OCI-LY1 (cell line): ENCODE data around the gene NUDT5.

Experiments
- H2AFZ ChIP-seq: fragments of 200-600 bp; sonication (generic), shearing (Covaris generic); 2 replicates; pipeline ENCODE4 v1.6.0; 2014; ENCODE audit warnings: antibody characterized with exemption, mild to moderate bottlenecking, low read length
- H3F3A ChIP-seq: fragments of 200-600 bp; sonication (generic), shearing (Covaris generic); 2 replicates; pipeline ENCODE4 v1.6.0; 2014; ENCODE audit warnings: mild to moderate bottlenecking, antibody characterized with exemption, low read length, moderate library complexity; ENCODE audit not compliant: insufficient read depth
- H3K27ac ChIP-seq: fragments of 200-600 bp; sonication (generic); 2 replicates; pipeline ENCODE4 v1.5.1; 2014; ENCODE audit warnings: low read length, mixed run types, mild to moderate bottlenecking, low read depth; ENCODE audit not compliant: poor library complexity, severe bottlenecking
- H3K27me3 ChIP-seq: fragments of 200-600 bp; sonication (generic); 2 replicates; pipeline ENCODE4 v1.6.0; 2014; ENCODE audit warnings: antibody characterized with exemption, mild to moderate bottlenecking, low read length, moderate library complexity; ENCODE audit not compliant: insufficient read depth
- H3K36me3 ChIP-seq: fragments of 200-600 bp; sonication (generic); 2 replicates; pipeline ENCODE4 v1.6.1; 2014; ENCODE audit warnings: mild to moderate bottlenecking, antibody characterized with exemption, low read length, moderate library complexity, mixed read lengths; ENCODE audit not compliant: insufficient read depth
- H3K4me1 ChIP-seq: fragments of 200-600 bp; sonication (generic); 2 replicates; pipeline ENCODE4 v1.5.1; 2014; ENCODE audit warnings: mild to moderate bottlenecking, low read length, moderate library complexity; ENCODE audit not compliant: insufficient read depth, severe bottlenecking
- H3K4me2 ChIP-seq: fragments of 200-600 bp; sonication (generic), shearing (Covaris generic); 2 replicates; pipeline ENCODE4 v1.6.1; 2014; ENCODE audit warnings: low read length
- H3K4me3 ChIP-seq: fragments of 200-600 bp; sonication (generic); 2 replicates; pipeline ENCODE4 v1.5.1; 2014; ENCODE audit warnings: low read length, low read depth, mild to moderate bottlenecking, mixed read lengths; ENCODE audit not compliant: poor library complexity, severe bottlenecking
- H3K79me2 ChIP-seq: fragments of 200-600 bp; shearing (Covaris generic); 2 replicates; pipeline ENCODE4 v1.6.1; 2016; ENCODE audit warnings: mixed run types, low read length, mixed read lengths; ENCODE audit not compliant: insufficient read depth
- H3K9ac ChIP-seq: fragments of 200-600 bp; sonication (generic), shearing (Covaris generic); 2 replicates; pipeline ENCODE4 v1.6.1; 2014; ENCODE audit warnings: mild to moderate bottlenecking, low read length, mixed read lengths
- H3K9me2 ChIP-seq: fragments of 200-600 bp; sonication (generic), shearing (Covaris generic); 2 replicates; pipeline ENCODE4 v1.6.1; 2014; ENCODE audit warnings: low read depth, mild to moderate bottlenecking, low read length, mixed read lengths
- H3K9me3 ChIP-seq: fragments of 200-600 bp; shearing (Covaris generic); 2 replicates; pipeline ENCODE4 v1.6.1; 2014; ENCODE audit warnings: low read length, mixed read lengths
- H4K20me1 ChIP-seq: fragments of 200-600 bp; sonication (generic), shearing (Covaris generic); 2 replicates; pipeline ENCODE4 v1.6.0; 2016; ENCODE audit warnings: mild to moderate bottlenecking, low read length; ENCODE audit not compliant: insufficient read depth
- CTCF ChIP-seq: fragments of 200-600 bp; sonication (generic), shearing (Covaris generic); IDR thresholded peaks from 2 replicates; pipeline ENCODE4 v1.5.1; 2017; ENCODE audit warnings: mild to moderate bottlenecking, antibody characterized with exemption, low read length, moderate library complexity, mixed read lengths
- EZH2 ChIP-seq: fragments of 200-600 bp; sonication (generic), shearing (Covaris generic); IDR thresholded peaks from 2 replicates; pipeline ENCODE4 v1.8.0; 2017; ENCODE audit warnings: borderline replicate concordance, mixed run types, mild to moderate bottlenecking, antibody characterized with exemption, low read length, moderate library complexity, mixed read lengths

The NUDT5 gene

GRCh38 chr10:12238821-12239220 lies 43.1 kb upstream of the NUDT5 start:
- no peaks in the 10 kb centered on the region for H3F3A ChIP-seq
- H3K4me1 ChIP-seq, result peaks cover 10% of the 10 kb centered on the region
- H3K9me3 ChIP-seq, result no peaks in the 10 kb centered on the region
- no peaks in the 10 kb centered on the region for H4K20me1 ChIP-seq
- no peaks in the 10 kb centered on the region for H3K79me2 ChIP-seq
- H3K27ac ChIP-seq, result no peak overlapping the region
- H2AFZ ChIP-seq, result no peak overlapping the region
- no peak overlapping the region for H3K4me2 ChIP-seq
- peaks cover 79% of the 10 kb centered on the region for H3K36me3 ChIP-seq
- H3K9ac ChIP-seq, result no peak overlapping the region
- TF ChIP-seq CTCF (no peak), EZH2 (no peak)
- no peaks in the 10 kb centered on the region for H3K27me3 ChIP-seq
- no peak overlapping the region for H3K4me3 ChIP-seq
- H3K9me2 ChIP-seq, result no peaks in the 10 kb centered on the region

GRCh38 chr10:12237265-12238220 lies 41.9 kb upstream of the NUDT5 start:
- no peak for TF ChIP-seq CTCF
- TF ChIP-seq EZH2, result no peak
- Histone ChIP-seq H4K20me1 (no peaks in the 10 kb centered on the region), H3K4me3 (no peak overlapping the region), H3K9ac (no peak overlapping the region), H3K9me3 (no peaks in the 10 kb centered on the region), H3K27me3 (no peaks in the 10 kb centered on the region), H3K9me2 (no peaks in the 10 kb centered on the region), H3K79me2 (no peaks in the 10 kb centered on the region), H3F3A (no peaks in the 10 kb centered on the region), H3K27ac (no peak overlapping the region), H3K4me2 (no peak overlapping the region), H3K4me1 (no peaks in the 10 kb centered on the region), H2AFZ (no peak overlapping the region), H3K36me3 (peaks cover 81% of the 10 kb centered on the region)

- H4K20me1 ChIP-seq, result no peaks in the 10 kb centered on the region
- no peaks in the 10 kb centered on the region for H3F3A ChIP-seq
- no peak overlapping the region for H3K27ac ChIP-seq
- no peak overlapping the region for H2AFZ ChIP-seq
- no peaks in the 10 kb centered on the region for H3K27me3 ChIP-seq
- H3K9ac ChIP-seq, result no peak overlapping the region
- no peaks in the 10 kb centered on the region for H3K79me2 ChIP-seq
- H3K4me1 ChIP-seq, result no peaks in the 10 kb centered on the region
- H3K4me2 ChIP-seq, result no peak overlapping the region
- H3K4me3 ChIP-seq, result no peak overlapping the region
- no peaks in the 10 kb centered on the region for H3K9me2 ChIP-seq
- no peaks in the 10 kb centered on the region for H3K9me3 ChIP-seq
- TF ChIP-seq EZH2 (no peak), CTCF (no peak)
- peaks cover 80% of the 10 kb centered on the region for H3K36me3 ChIP-seq
Measured at GRCh38 chr10:12235796-12236195, 40.1 kb upstream of the NUDT5 start.
